ENCODE results near the gene NR3C2.

NR3C2 gene

DNA sequence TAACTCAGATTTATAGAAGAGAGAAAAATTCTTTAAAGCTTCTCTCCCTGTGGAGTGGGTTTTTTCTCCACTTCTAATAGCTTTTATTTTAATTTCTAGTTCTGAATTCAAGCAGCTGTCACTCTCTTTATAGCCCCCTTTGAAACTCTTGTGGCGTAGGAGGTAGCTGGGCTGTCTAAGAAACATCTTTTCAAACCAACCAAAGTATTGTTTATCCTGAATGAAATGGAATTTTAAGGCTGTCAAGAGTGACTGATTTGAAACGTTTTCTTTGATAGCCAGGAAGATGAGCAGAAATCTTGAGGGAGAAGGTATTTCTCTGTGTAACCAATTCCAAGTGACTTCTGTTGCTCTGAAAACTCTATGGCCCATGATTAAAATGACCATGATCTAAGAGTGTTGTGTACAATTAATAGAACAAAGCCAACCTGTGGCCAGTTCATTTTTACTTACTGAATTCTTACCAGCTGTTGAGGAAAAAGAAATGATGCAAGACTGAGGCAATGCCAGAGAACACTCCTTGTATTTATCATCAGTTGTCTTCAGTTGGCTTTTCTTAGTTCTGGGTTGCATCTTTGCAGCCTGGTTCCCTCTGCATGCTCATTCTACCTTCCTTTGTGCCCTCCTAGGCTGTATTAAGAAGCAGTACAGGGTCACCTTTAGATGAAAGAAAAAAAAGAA lies 411.9 kb downstream of the NR3C2 start:
- TF ChIP-seq, protein P1, sequence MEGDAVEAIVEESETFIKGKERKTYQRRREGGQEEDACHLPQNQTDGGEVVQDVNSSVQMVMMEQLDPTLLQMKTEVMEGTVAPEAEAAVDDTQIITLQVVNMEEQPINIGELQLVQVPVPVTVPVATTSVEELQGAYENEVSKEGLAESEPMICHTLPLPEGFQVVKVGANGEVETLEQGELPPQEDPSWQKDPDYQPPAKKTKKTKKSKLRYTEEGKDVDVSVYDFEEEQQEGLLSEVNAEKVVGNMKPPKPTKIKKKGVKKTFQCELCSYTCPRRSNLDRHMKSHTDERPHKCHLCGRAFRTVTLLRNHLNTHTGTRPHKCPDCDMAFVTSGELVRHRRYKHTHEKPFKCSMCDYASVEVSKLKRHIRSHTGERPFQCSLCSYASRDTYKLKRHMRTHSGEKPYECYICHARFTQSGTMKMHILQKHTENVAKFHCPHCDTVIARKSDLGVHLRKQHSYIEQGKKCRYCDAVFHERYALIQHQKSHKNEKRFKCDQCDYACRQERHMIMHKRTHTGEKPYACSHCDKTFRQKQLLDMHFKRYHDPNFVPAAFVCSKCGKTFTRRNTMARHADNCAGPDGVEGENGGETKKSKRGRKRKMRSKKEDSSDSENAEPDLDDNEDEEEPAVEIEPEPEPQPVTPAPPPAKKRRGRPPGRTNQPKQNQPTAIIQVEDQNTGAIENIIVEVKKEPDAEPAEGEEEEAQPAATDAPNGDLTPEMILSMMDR (IDR thresholded peaks at IDR 0.05), result no peak

DNA sequence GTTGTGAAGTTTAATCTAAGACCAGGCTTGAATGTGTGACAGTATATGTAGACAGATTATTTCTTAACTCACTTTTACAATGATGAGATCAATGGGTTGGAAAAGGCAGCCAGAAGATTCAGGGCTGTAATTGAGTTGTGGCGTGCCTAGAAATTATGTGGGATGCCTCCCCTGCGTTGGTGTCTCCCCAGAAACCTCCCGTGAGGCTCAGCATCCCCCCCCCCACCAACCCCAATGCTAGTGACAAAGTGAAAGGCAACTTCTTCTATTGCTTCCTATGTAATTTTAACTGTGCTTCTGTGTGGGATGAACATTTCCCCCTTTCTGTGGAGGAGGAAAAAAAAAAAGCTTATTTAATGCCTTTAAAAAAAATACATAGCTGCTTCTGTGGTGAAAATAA lies 412.4 kb downstream of the NR3C2 start:
- TF ChIP-seq, protein P1 (IDR thresholded peaks at IDR 0.05), result no peak
